Activated CD4-positive, alpha-beta memory T cell treated with anti-CD3 and anti-CD28 coated beads, Interleukin-2, amount 10 ng/mL, durations not matched to agents 7 days and 5 days (primary cell): ENCODE results near the gene TULP4. TPM values are rescaled to one million over a fixed set of nuclear protein-coding genes. Genes with fewer than 3 reads are reported as not detected.

Experiments
- CTCF ChIA-PET: fragments of 350-600 bp; sonication (Branson Sonifier 250); formaldehyde crosslinking; loops from one replicate; lab custom pipeline; 2021; ENCODE audit warnings: antibody characterized with exemption, inconsistent platforms; lab: Charles Lee
- POLR2A ChIA-PET: fragments of 350-600 bp; sonication (Branson Sonifier 250); formaldehyde crosslinking; loops from one replicate; lab custom pipeline; 2021; ENCODE audit warnings: antibody characterized with exemption; lab: Charles Lee
- DNase-seq: peaks from one replicate; pipeline ENCODE4 v3.0.0-alpha.2; 2020
- H3K27ac Mint-ChIP-seq: one replicate; pipeline ENCODE4 v1.8.0; 2021; ENCODE audit warnings: mild to moderate bottlenecking, mixed read lengths
- H3K27me3 Mint-ChIP-seq: one replicate; pipeline ENCODE4 v1.8.0; 2021; ENCODE audit warnings: mixed read lengths
- H3K36me3 Mint-ChIP-seq: one replicate; pipeline ENCODE4 v1.8.0; 2021; ENCODE audit warnings: low read depth, mixed read lengths
- H3K4me1 Mint-ChIP-seq: one replicate; pipeline ENCODE4 v1.8.0; 2021; ENCODE audit warnings: mixed read lengths
- H3K4me3 Mint-ChIP-seq: one replicate; pipeline ENCODE4 v1.8.0; 2021; ENCODE audit warnings: mild to moderate bottlenecking, mixed read lengths
- H3K9me3 Mint-ChIP-seq: one replicate; pipeline ENCODE4 v1.8.0; 2021; ENCODE audit warnings: mixed read lengths
- total RNA-seq, 2 experiments: library from RNA; stranded (reverse); gene quantifications; one replicate each; pipeline ENCODE4 v1.2.3, GENCODE V29; 2021

The TULP4 gene
- total RNA-seq, 2 experiments from 2014 or later = 25.0 to 27.0 TPM

GRCh38 chr6:158357570-158358216, 45.4 kb downstream of the TULP4 start:
- H3K27me3 Mint-ChIP-seq = no peaks in the 10 kb centered on the region
- no peaks in the 10 kb centered on the region for H3K36me3 Mint-ChIP-seq
- H3K9me3 Mint-ChIP-seq = no peaks in the 10 kb centered on the region
- H3K4me3 Mint-ChIP-seq = peak overlapping the region; percentile 13
- peak overlapping the region; percentile 58 for H3K27ac Mint-ChIP-seq
- ChIA-PET POLR2A (no interaction called here), CTCF (interaction anchor here (1.2 kb wide), 1 partner anchor 144 kb away, joined by 3 read pairs; no protein-coding TSS in a partner anchor)
- peaks cover 33% of the 10 kb centered on the region for H3K4me1 Mint-ChIP-seq
- no peak for DNase-seq

DNA sequence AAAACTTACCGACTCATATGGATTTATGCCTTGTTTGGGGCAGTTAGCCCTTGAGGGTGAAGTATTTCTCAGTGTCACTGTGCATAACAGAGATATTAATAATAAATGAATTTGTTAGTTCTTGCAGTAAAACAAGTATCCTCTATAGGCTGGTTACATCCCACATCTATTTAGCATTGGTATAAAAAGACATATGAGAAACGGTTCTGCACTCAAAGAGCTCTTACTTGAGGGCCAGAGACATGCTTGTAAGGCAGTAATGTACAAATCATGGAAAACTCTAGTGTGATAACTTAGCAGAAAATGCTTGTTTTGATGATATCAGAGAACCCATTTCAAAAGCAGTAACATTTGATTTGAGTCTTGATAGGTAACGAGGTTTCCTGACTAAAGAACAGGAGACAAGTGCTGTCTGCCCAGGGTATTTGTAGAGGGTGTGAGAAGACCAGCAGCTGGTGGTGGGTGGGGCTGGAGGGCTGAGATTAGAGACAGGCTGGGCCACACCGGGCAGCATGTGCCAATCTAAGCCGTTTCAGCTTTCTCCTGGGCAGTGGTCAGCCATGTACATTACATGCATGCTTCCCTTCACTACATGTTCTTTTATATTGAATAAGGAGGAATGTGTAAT, 46.3 kb downstream of the TULP4 start:
- CTCF ChIA-PET = interaction anchor here (1.0 kb wide), 1 partner anchor 160 kb away, joined by 4 read pairs; no protein-coding TSS in a partner anchor
- peaks cover 33% of the 10 kb centered on the region for H3K4me1 Mint-ChIP-seq
- POLR2A ChIA-PET = no interaction called here
- DNase-seq = no peak
- no peaks in the 10 kb centered on the region for H3K36me3 Mint-ChIP-seq
- H3K4me3 Mint-ChIP-seq = no peak overlapping the region
- no peaks in the 10 kb centered on the region for H3K27me3 Mint-ChIP-seq
- H3K9me3 Mint-ChIP-seq = no peaks in the 10 kb centered on the region
- H3K27ac Mint-ChIP-seq = no peak overlapping the region

DNA sequence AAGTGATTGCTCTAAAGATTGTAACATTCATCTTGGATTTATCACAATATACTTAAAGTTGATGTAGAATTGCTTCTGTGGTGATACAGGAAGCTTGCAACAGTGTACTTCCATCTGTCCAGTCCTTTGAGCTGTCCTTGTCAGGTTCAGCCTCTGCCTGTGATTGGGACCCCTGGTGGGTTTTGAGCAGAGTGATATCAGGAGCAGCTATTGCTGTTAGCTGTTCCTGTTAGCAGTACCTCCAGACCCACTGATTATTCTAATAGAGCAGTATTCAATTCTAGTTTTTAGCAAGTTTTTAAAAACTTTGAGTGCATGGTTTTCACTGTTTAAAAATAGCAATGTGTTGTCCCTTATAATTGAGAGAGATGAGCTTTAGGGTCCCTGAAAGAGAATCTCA, 48.8 kb downstream of the TULP4 start:
- H3K4me3 Mint-ChIP-seq = no peak overlapping the region
- H3K27me3 Mint-ChIP-seq = no peaks in the 10 kb centered on the region
- ChIA-PET POLR2A (no interaction called here), CTCF (interaction anchor here (1.2 kb wide), 1 partner anchor 140 kb away, joined by 7 read pairs; no protein-coding TSS in a partner anchor)
- no peak overlapping the region for H3K27ac Mint-ChIP-seq
- H3K36me3 Mint-ChIP-seq = no peaks in the 10 kb centered on the region
- no peak for DNase-seq
- peaks cover 33% of the 10 kb centered on the region for H3K4me1 Mint-ChIP-seq
- H3K9me3 Mint-ChIP-seq = peaks cover 2% of the 10 kb centered on the region

- CTCF ChIA-PET = interaction anchor here (1.2 kb wide), 1 partner anchor 141 kb away, joined by 7 read pairs; no protein-coding TSS in a partner anchor
- POLR2A ChIA-PET = no interaction called here
- H3K27ac Mint-ChIP-seq = no peak overlapping the region
- DNase-seq = no peak
- no peaks in the 10 kb centered on the region for H3K27me3 Mint-ChIP-seq
- H3K36me3 Mint-ChIP-seq = no peaks in the 10 kb centered on the region
- H3K4me1 Mint-ChIP-seq = peaks cover 29% of the 10 kb centered on the region
- no peak overlapping the region for H3K4me3 Mint-ChIP-seq
- H3K9me3 Mint-ChIP-seq = peaks cover 2% of the 10 kb centered on the region
Observed at GRCh38 chr6:158361961-158362669, 49.9 kb downstream of the TULP4 start.

DNA sequence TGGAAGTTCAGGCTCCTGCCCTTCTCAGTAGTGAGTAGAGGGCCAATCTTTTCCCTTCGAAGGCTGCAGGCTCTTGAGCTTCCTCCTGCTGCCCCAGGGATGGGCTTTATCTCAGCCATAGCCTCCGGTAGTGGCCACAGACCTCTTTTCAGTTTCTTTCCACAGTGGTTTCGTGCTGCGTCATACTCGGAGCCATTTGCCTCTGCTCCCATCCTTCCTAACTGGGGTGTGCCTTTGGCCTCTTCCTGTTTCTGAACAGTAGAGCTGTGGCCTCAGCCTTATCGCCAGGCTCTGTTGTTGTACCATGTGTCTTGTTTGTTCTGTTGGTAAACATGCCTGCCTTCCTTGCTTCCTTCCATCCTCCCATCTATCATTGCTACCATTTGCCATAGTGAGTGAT, 54.1 kb downstream of the TULP4 start:
- no peak overlapping the region for H3K27ac Mint-ChIP-seq
- POLR2A ChIA-PET = no interaction called here
- no peak overlapping the region for H3K4me3 Mint-ChIP-seq
- peaks cover 7% of the 10 kb centered on the region for H3K4me1 Mint-ChIP-seq
- no peaks in the 10 kb centered on the region for H3K27me3 Mint-ChIP-seq
- H3K36me3 Mint-ChIP-seq = no peaks in the 10 kb centered on the region
- peaks cover 2% of the 10 kb centered on the region for H3K9me3 Mint-ChIP-seq
- DNase-seq = no peak
- CTCF ChIA-PET = interaction anchor here (0.9 to 1.5 kb wide), 2 partner anchors 152 kb away, joined by 4 to 5 read pairs; no protein-coding TSS in a partner anchor

- POLR2A ChIA-PET = no interaction called here
- peaks cover 2% of the 10 kb centered on the region for H3K9me3 Mint-ChIP-seq
- H3K4me3 Mint-ChIP-seq = no peak overlapping the region
Observed at GRCh38 chr6:158367816-158368215, 55.6 kb downstream of the TULP4 start.

GRCh38 chr6:158369241-158369640, 57.0 kb downstream of the TULP4 start:
- Mint-ChIP-seq H3K36me3 (no peaks in the 10 kb centered on the region), H3K4me3 (no peak overlapping the region), H3K9me3 (peaks cover 2% of the 10 kb centered on the region), H3K27ac (no peak overlapping the region), H3K4me1 (peaks cover 7% of the 10 kb centered on the region), H3K27me3 (no peaks in the 10 kb centered on the region)
- DNase-seq = no peak
- CTCF ChIA-PET = no interaction called here
- POLR2A ChIA-PET = no interaction called here

More at GRCh38 chr6:158367816-158368215, 55.6 kb downstream of the TULP4 start:
- no peaks in the 10 kb centered on the region for H3K36me3 Mint-ChIP-seq
- H3K27me3 Mint-ChIP-seq = no peaks in the 10 kb centered on the region
- CTCF ChIA-PET = interaction anchor here (0.6 to 1.5 kb wide), 3 partner anchors 16 to 324 kb away, joined by 3 to 5 read pairs (median 4); no protein-coding TSS in a partner anchor
- no peak overlapping the region for H3K27ac Mint-ChIP-seq
- no peak for DNase-seq
- H3K4me1 Mint-ChIP-seq = peaks cover 7% of the 10 kb centered on the region

DNA sequence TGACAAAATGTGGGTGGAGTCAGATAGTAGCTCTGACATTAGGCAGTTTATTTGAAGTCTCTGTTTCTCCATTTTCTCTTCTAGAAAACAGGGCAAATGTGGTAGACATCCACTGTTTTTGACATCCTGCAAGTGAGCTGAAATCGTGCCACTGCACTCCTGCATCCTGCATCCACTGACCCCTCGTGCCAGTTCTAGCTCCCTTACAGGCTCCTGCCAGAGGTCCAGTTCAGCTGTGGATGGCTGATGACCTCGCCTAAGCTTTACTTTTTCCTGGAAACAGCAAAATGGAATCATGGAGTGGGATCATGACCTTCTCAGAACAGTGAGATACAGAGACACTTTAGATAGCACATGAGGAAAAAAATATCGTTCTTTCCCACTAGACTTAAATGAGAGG, 58.5 kb downstream of the TULP4 start:
- no peak overlapping the region for H3K4me3 Mint-ChIP-seq
- H3K4me1 Mint-ChIP-seq = peaks cover 7% of the 10 kb centered on the region
- POLR2A ChIA-PET = no interaction called here
- CTCF ChIA-PET = no interaction called here
- H3K27me3 Mint-ChIP-seq = no peaks in the 10 kb centered on the region
- H3K9me3 Mint-ChIP-seq = no peaks in the 10 kb centered on the region
- no peak for DNase-seq
- H3K27ac Mint-ChIP-seq = no peak overlapping the region
- no peaks in the 10 kb centered on the region for H3K36me3 Mint-ChIP-seq

GRCh38 chr6:158371261-158371660, 59.0 kb downstream of the TULP4 start:
- no peaks in the 10 kb centered on the region for H3K36me3 Mint-ChIP-seq
- peaks cover 5% of the 10 kb centered on the region for H3K4me1 Mint-ChIP-seq
- ChIA-PET CTCF (no interaction called here), POLR2A (no interaction called here)
- DNase-seq = no peak
- H3K27ac Mint-ChIP-seq = no peak overlapping the region
- H3K27me3 Mint-ChIP-seq = no peaks in the 10 kb centered on the region
- H3K4me3 Mint-ChIP-seq = no peak overlapping the region
- no peaks in the 10 kb centered on the region for H3K9me3 Mint-ChIP-seq

- no peak for DNase-seq
- Mint-ChIP-seq H3K36me3 (no peaks in the 10 kb centered on the region), H3K27ac (no peak overlapping the region), H3K4me3 (no peak overlapping the region), H3K9me3 (no peaks in the 10 kb centered on the region), H3K4me1 (no peaks in the 10 kb centered on the region), H3K27me3 (no peaks in the 10 kb centered on the region)
- ChIA-PET CTCF (no interaction called here), POLR2A (no interaction called here)
Observed at GRCh38 chr6:158372574-158372973, 60.3 kb downstream of the TULP4 start.

DNA sequence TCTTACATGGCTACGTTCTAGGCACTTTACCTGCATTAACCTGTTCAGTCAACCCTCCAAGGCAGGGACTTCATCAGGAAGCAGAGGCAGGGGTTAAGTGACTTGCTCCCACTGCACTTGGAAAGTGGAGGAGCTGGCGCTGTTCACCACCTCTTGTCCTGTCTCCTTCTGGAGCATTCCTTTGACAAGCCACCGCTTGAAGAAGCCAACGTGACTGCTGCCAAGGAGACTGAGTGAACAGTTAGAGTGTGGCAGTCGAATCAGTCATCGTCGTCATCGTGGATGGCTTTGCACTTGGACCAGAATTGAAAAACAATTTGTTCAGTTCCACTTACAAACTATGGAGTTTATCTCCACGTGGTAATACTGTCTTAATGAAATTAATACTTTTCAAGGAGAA, 60.9 kb downstream of the TULP4 start:
- ChIA-PET CTCF (no interaction called here), POLR2A (no interaction called here)
- Mint-ChIP-seq H3K27me3 (no peaks in the 10 kb centered on the region), H3K36me3 (no peaks in the 10 kb centered on the region), H3K4me3 (no peak overlapping the region), H3K4me1 (no peaks in the 10 kb centered on the region), H3K27ac (no peak overlapping the region), H3K9me3 (no peaks in the 10 kb centered on the region)
- DNase-seq = no peak

DNA sequence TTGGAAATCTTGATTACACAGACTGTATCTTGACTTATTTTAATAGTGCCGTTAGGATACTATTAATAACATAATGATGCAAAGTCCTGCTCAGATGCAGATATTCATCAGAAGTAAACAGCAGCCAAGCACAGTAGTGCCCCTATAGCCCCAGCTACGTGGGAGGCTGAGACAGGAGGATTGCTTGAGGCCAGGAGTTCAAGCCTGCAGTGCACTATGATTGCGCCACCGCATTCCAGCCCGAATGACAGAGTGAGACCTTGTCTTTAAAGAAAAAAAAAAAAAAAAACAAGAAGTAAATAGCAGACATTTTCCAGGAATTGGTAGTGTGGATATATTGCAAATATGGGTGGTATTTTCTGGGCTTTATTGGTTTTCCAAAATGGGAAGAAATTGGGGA, 61.8 kb downstream of the TULP4 start:
- POLR2A ChIA-PET = no interaction called here

DNA sequence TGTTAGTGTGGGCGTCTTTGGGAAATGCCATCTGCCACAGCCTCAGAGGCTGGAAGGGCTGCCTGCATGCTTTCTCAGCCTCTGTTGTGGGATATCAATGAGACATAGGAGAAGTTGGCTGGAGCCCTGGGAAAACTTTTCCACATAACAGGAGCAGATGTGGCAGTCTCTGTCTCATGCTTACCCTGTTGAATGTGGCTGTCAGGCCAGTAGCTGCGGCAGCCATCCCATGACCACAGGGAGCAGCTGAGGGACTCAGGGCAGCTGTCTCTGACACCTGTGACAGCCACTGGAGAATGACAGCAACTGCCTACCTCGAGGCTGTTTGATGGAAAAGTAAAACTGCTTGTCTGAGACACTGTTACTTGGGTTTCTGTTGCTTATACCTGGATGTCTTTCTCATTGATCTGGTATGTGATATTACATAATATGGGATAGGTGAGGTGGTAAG, 64.4 kb downstream of the TULP4 start:
- H3K36me3 Mint-ChIP-seq = no peaks in the 10 kb centered on the region
- DNase-seq = no peak
- no peaks in the 10 kb centered on the region for H3K9me3 Mint-ChIP-seq
- no peaks in the 10 kb centered on the region for H3K4me1 Mint-ChIP-seq
- H3K27me3 Mint-ChIP-seq = no peaks in the 10 kb centered on the region
- CTCF ChIA-PET = interaction anchor here (0.9 kb wide), 1 partner anchor 10 kb away, joined by 3 read pairs; no protein-coding TSS in a partner anchor
- POLR2A ChIA-PET = interaction anchor here (1.5 kb wide), 1 partner anchor 25 kb away, joined by 3 read pairs; no protein-coding TSS in a partner anchor
- H3K27ac Mint-ChIP-seq = no peak overlapping the region
- no peak overlapping the region for H3K4me3 Mint-ChIP-seq

More for the DNA sequence above, 61.8 kb downstream of the TULP4 start:
- no peak overlapping the region for H3K27ac Mint-ChIP-seq
- H3K4me3 Mint-ChIP-seq = no peak overlapping the region
- no peaks in the 10 kb centered on the region for H3K9me3 Mint-ChIP-seq
- no peaks in the 10 kb centered on the region for H3K4me1 Mint-ChIP-seq
- H3K36me3 Mint-ChIP-seq = no peaks in the 10 kb centered on the region
- H3K27me3 Mint-ChIP-seq = no peaks in the 10 kb centered on the region
- CTCF ChIA-PET = interaction anchor here (0.7 to 0.9 kb wide), 2 partner anchors 153 to 200 kb away, joined by 3 to 4 read pairs; no protein-coding TSS in a partner anchor
- no peak for DNase-seq
